Measurements from ENCODE around the gene ANKRD63.

- TF ChIP-seq, protein P1, sequence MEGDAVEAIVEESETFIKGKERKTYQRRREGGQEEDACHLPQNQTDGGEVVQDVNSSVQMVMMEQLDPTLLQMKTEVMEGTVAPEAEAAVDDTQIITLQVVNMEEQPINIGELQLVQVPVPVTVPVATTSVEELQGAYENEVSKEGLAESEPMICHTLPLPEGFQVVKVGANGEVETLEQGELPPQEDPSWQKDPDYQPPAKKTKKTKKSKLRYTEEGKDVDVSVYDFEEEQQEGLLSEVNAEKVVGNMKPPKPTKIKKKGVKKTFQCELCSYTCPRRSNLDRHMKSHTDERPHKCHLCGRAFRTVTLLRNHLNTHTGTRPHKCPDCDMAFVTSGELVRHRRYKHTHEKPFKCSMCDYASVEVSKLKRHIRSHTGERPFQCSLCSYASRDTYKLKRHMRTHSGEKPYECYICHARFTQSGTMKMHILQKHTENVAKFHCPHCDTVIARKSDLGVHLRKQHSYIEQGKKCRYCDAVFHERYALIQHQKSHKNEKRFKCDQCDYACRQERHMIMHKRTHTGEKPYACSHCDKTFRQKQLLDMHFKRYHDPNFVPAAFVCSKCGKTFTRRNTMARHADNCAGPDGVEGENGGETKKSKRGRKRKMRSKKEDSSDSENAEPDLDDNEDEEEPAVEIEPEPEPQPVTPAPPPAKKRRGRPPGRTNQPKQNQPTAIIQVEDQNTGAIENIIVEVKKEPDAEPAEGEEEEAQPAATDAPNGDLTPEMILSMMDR (IDR thresholded peaks at IDR 0.05): no peak
- no peak for TF ChIP-seq POLR2A (IDR thresholded peaks at IDR 0.05)
These were observed 6.4 kb upstream of the ANKRD63 start for GRCh38 chr15:40289140-40289775.
